ENCODE results near the gene PITPNM2.
A peak's percentile ranks its signal among the peaks of the same experiment; 100 is the strongest.
"Not testable (repeated sequence)": the region's sequence is repeated elsewhere in the genome, so short reads cannot be mapped to it uniquely, and the experiment has no call there.

Gene PITPNM2

DNA sequence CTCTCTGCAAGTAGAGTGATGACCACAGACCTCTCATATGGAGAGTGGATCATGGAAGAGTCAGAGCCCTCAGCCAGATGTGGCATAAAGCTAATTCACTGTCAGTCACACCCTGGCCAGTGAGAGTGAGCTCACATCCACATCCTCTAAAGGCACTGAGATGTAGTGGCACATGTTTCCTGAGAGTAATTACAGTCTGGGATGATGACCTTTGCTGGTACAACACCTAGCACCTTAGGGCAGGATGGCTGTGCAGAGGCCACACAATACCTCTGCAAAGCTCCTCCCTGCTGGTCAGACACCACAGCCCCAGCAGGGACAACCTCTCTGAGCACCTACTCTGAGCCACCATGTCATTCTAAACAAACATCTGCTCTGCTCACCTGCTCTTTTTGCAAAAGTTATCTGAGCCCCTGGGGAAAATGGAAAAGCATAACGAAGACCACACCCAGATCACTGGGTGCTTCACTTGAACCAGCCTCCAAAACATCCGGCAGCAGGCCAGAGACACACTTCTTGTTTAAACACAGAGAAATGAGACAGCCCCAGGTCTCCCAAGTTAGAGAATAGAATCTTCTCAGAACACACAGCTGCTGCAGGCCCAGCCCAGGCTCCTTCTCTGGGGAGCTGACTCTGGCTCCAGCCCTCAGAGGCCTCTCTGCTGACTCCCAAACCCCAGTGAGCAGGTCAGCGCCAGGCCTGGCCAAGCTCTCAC, 30.3 kb downstream of the PITPNM2 start:
- DNase-seq (ENCODE audit: low read depth) = no peak

DNA sequence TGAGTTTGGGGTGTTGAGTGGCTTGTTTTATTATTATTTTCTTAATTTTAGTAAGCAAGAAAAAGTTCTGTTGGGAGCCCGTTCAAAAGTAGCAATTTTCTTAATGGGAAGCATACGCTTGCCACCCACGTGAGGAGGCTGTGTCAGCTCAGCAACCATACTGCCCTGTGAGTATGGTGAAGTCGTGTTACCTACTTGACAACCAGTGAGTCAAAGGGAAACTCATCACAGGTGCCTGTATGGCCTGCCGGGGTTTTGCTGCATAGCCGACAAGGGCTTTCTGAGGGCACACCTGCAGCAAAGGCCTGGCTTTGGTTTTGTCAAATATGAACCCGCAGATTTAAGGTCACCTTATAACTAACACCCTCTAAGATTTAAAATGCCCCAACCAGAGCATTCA, 31.1 kb downstream of the PITPNM2 start:
- DNase-seq (ENCODE audit: low read depth) = no peak

DNA sequence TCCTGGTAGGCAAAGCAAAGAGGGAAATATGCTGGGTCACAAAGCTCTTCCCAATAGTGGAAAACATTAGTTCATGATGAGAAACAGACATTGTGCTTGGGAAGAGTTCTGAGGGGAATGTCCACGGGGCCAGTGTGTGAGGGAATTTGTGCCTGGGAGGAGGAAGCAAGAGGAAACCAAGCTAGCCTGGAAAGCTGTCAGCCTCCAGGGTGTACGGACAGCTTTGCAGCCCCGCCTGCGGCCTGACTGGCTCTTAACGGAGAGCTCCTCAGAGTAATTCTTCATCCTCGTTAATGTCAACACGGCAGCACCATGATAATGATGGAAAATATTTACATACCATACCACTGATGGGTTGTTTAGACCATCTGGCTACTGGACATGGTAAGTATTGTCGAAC, 32.4 kb downstream of the PITPNM2 start:
- no peak for DNase-seq (ENCODE audit: low read depth)

DNA sequence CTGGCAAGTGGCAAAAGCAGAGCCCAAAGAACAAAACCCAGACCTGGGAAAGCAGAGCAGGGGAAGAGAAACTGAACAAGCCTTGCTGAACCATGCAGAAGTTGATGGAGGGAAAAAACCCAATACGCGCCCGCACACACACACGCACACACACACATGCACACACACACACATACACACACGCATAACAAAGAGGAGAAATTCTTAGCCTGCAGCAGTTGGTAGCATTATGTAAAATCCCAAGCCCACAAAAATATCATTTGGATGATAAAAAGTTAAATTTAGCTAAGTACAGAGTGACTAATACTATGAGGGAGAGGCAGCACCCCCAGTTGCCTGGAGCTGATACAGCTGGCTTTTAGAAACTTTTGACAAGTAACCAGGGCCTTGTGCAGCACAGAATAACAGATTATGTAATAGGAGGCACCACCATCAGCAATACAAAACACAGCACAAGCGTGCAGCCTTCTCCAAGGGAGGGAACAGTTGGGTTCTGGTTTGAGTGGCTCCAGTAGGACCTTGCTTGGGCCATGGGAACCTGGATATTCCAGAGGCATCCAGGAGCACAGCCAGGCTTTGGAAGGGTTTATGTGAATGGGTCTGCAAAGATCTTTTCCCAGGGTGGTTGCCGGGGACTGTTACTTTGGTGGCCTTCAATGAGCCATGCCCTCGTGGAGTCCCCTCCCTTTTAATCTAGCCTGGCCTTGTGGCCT, 35.3 kb downstream of the PITPNM2 start:
- no peak for DNase-seq (ENCODE audit: low read depth)

DNA sequence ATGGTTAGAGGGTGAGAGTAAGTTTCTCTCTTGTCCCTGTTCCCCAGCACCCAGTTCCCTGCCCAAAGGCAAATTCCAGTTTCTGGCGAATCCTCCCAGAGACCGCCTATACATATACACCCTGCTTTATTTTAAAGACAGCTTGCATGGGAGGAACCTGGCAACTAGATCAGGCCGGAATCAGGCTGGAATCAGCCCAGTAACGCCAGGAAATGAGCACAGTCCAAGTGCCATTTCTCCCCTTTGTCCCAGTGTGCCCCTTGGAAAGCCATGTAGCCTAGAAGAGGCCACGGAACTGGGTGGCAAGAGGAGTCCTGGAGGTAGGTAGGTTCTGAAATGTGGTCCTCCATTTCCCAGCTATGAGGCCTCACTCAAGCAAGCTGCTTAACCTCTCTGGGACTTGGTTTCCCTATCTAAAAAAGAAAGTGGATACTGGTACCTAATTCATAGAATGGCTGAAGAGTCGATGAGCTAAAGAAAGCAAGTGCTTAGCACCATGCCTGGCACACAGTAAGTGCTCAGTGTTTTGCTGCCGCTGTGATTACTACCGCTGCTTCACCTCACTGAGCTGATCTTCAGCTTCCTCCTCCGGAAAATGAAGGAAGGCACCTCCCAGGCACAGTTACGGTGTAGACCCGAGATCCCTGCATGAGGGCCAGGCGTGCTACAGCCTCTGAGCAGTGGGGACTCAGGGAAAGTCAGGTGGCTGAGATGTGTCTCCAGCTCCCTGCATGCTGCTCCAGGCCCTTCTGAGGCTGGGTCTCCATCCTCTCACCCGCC, 36.4 kb downstream of the PITPNM2 start:
- no peak for DNase-seq (ENCODE audit: low read depth)

DNA sequence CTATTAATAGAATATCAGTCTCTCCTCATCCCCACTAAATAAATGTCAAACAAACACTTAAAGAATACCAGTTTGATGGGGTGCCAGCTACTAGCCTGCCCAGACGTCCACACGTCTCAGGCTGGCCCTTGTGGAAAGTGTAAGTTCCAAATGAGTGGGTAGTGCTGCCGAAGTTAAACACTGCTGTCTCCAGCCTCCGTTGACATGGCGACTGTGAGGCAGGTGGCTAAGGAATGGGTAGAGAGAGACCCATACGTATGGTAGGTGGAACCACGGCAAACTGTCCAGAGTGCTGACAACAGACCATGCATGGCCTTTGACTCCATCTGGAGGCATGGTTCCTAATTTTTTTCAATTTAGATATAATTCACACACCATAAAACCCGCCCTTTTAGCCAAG, 37.9 kb downstream of the PITPNM2 start:
- no peak for DNase-seq (ENCODE audit: low read depth)

DNA sequence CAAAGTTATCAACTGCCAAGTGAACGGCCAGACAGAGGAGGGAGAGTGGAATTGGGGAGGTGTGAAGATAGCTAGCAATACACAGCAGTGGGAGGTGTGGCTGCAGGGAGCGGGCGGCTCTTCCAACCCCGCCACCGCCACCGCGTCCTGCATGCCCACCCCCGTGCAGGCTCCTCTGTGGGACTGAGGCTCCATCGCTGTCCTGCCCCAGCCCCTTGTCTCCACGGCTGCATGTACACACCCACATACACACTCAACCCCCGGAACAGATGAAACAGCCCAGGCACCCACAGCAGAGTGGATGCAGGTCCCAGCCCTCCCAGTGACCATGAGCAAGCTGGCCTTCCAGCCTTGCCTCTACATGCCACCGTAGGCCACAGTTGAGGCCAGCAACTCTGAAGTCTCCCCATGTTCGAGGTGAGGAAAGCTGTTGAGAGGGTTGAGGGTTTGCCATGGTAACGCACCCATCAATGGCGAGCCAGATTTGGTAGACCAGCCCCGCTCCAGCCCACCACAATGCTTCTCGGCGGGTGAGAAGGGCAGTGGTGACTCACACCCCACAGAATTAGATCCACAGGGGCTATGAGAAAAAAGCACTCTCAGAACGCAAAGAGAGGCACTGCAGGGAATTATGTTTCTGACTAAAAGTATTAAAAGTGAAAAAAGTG, 39.3 kb downstream of the PITPNM2 start:
- DNase-seq (ENCODE audit: low read depth) = no peak

DNA sequence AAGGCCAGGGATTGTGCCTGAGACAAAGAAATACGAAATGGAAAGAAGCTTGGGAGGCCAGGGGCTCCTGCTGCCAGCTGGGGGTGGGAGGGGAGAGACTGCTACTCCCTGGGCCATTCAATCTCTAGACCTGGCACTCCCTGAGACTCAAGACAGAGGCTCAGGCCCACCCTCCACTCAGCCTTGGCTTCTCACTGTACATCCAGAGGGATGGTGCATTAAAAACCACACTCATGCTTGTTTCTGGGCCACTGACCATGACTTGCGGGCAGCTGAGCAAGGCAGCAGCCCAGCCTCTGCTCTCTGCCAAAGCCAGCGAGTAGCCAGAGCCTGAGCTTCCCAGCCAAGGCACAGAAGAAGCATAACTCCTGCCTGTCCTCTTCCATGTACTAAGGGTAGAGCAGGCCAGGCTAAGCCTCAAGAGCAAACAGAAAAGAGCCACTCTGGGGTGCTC, 41.5 kb downstream of the PITPNM2 start:
- DNase-seq (ENCODE audit: low read depth) = no peak

DNA sequence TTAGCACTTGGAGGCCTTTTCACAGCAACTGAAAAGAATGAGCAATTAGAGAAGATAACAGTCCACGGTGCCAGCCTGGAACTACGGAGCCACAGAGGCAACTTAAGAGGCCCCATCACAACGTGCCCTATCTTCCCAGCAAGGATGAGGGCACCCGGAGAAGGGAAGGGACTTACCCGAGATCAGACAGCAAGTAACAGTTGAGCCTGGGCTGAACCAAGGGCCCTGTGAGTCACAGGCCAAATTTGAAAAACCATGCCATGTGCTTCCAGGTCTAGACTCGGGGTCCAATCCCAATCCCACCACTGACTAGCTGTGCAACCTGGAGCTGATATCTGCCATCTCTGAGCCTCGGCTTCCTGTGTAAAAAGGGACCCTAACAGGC, 42.2 kb downstream of the PITPNM2 start:
- DNase-seq (ENCODE audit: low read depth) = no peak

DNA sequence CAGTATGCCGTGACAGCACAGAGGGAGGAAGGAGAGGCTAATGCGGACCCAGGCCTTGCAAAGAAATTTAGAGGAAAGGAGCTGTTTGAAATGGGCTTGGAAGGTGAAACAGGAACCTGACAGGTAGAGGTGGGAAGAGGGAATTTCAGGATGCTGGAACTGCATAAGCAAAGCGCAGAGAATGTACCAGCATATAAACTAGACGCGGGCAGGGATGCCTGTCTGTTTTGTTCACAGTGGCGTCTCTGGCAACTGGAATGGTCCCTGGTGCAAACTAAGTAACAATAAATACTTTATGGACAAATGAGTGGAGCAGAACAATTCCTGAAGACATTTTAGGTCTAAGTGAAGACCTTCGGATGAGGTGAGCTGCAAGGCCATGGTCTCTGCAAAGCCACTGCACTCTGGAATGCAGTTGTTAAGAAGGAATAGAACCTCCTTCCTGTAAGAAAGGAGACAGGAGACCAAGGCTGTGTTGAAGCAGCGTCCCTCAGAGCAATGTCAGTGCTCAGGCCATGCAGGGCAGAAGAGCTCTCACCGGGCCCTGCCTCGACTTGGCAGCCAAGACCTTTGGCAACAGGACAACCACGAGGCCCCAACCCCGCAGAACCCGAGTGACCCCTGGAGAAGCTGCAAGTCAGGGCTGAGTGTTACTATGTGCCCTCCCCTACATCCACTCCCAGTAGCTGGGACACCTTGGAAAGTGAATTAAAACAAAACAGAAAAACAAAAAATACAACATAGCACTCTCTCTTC, 42.8 kb downstream of the PITPNM2 start:
- no peak for DNase-seq (ENCODE audit: low read depth)

DNA sequence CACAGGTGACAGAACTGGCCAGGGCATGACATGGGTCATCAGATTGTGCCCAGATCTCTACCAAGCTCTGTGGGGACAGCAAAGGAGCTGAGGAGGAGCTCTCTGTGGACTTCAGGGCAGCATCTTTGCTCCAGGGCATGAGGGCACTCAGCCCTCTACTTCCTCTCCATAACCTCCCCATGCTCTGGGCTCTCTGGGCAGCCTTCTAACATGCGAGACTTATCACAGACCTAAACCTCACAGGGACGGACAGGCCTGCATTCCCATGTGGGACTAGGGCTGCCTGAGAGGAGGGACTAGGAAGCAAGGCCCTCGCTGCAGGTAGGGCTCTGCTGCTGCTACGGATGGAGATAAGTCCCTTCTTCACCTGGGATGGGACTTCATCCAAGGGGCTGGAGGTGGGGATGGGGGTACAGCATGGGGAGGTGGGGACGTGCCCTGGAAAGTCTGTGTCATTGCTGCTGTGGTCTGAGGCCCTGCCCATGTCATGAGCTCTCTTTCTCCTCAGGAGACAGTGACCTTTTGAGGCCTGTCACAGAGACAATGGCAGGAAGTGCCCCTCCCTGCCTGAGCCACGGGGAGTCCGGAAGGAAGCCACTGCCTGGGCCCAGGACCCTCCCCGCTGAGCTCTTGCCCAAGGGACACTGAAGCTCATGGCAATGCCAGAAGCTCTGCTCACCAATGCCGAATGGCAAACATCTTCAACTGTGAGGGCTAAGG, 44.1 kb downstream of the PITPNM2 start:
- peak; percentile 15 for DNase-seq (ENCODE audit: low read depth)

DNA sequence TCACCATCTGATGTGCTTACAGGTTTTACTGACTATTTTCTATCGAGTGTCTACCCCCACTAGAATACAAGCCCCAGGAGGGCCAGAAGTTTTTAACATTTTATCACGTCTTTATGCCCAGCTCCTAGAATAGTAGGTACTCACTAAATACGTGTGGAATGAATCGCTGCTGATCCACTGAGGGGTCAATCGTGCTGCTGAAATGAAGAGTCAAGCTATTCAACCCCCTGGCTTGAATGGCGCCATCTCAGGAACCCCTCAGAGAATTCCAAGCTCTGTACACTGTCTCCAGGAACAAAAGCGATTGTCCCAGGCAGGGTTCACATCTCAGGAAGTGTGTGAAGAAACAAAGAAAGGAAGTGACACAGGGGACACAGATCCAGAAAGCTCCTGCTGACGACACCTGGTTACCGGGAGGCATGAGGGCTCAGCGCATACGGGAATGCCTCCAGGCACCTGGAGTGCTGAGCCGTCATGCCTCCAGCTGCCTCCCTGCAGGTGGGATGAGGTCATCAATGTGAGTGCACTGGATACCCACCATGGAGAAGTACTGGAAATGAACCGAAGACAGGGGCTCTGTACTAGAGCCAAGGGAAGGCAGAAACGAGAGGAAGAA, 45.6 kb downstream of the PITPNM2 start:
- no peak for DNase-seq (ENCODE audit: low read depth)

DNA sequence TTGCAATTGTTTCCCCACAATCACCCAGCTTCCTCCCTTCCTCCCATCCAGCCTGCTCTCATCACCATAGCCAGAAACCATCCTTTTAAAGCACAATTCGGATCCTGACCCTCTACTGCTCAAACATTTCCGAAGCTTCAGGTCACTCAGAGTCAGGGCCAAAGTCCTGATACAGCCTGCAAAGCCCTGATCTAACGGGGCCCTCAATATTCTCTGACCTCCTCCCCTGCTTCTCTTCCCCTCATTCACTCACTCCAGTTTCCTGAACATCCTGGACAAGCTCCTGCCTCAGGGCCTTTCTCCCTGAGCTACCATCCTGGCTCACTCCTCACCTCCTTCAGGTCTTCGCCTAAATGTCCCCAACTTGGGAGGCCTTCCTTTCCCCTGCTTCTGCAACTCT, 46.1 kb downstream of the PITPNM2 start:
- DNase-seq (ENCODE audit: low read depth) = no peak

DNA sequence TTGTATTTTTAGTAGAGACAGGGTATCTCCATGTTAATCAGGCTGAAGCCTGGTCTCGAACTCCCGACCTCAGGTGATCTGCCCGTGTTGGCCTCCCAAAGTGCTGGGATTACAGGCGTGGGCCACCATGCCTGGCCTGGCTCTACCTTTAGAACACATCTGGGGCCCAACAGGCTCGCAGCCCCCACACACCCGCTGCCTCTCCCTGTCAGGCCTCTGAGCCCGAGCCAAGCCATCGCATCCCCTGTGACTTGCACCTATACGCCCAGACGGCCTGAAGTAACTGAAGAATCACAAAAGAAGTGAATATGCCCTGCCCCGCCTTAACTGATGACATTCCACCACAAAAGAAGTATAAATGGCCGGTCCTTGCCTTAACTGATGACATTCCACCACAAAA, 46.8 kb downstream of the PITPNM2 start:
- DNase-seq (ENCODE audit: low read depth) = not testable (repeated sequence)

DNA sequence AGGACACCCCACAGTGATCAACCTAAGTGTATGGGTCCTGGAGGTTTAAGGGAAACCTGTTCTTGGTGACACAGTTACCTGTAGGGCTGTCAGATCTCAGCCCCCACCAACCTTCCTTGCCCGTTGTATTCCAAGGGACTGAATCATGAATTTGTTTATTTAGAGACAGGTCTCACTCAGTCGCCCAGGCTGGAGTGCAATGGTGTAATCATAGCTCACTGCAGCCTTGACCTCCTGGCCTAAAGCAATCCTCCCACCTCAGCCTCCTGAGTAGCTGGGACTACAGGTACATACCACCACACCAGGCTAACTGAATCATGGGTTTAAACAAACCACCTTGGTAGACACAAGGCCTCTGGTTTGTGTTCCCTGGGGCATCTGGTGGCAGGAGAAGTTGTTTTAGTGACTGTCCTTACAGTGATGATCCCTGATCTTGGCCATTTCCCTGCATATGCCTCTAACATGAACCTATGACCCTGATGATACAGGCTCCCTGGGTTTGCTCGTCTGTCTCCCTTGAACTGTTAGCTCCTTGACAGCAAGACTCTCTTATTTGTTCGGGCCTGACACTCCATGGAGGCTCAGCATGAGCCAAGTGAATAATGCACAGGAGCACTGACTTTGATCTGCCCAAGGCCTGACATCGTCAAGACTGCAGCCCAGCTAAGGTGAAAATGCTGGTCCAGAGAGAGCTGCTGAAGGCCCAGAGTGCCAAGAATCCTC, 47.9 kb downstream of the PITPNM2 start:
- DNase-seq (ENCODE audit: low read depth) = no peak

DNA sequence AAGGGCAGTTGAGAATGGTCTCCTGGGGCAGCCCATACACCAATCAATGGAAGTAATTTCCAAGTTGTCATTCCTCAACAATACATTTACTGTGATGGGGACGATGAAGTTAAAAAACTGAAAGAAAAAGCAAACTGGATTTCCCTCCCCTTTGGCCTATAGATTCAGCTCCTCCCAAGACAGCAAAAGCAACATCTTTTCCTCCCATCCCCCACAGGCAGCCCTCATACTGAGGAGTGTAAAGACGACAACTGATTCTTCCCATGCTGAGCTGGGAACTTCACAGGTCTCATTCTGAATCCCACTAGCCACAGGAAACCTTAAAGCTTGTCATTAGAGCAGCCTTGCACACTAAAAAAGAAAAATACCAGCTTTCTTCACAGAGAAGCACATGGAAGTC, 48.5 kb downstream of the PITPNM2 start:
- no peak for DNase-seq (ENCODE audit: low read depth)

DNA sequence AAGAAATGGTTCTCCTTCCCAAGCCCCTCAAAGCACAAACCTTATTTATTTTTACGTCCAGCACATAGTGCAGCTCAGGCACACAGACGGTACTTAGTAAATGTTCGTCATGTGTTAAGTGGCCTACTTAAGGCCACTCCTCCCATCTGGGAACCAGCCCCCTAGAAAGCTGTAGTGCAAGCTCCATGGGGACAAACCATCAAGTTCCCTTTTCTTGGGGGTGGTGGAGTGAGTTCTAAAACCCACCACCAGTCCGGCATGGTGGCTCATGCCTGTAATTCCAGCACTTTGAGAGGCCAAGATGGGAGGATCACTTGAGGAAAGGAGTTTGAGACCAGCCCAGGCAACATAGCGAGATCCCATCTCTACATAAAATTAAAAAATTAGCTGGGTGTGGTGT, 49.4 kb downstream of the PITPNM2 start:
- no peak for DNase-seq (ENCODE audit: low read depth)

All from stimulated activated CD8-positive, alpha-beta memory T cell treated with anti-CD3 and anti-CD28 coated beads, Interleukin-7, amount 100 ng/mL, for 24 hours (primary cell).